K562 (cell line): ENCODE data around the gene HFE. TPM values are rescaled to one million over a fixed set of nuclear protein-coding genes. Genes with fewer than 3 reads are reported as not detected.

Experiments
- BRF1 ChIP-seq: IDR thresholded peaks from 3 replicates; pipeline ENCODE4 v1.6.1; 2011; ENCODE audit warnings: borderline replicate concordance, mild to moderate bottlenecking; ENCODE audit not compliant: insufficient read length; ENCODE audit errors: extremely low read depth
- CHD2 ChIP-seq: IDR thresholded peaks from 2 replicates; pipeline ENCODE4 v1.6.1; 2011; ENCODE audit warnings: low read depth, low read length
- E2F8 ChIP-seq: fragments of 450-650 bp; IDR thresholded peaks from 2 replicates; pipeline ENCODE4 v1.7.1; 2018; ENCODE audit warnings: mild to moderate bottlenecking, low read depth; ENCODE audit not compliant: partially characterized antibody
- ELF1 ChIP-seq: fragments of 200-800 bp; sonication (Bioruptor generic); IDR thresholded peaks from 2 replicates; pipeline ENCODE4 v1.6.1; 2016; ENCODE audit warnings: missing genetic modification characterization, missing compliant biosample characterization
- ERF ChIP-seq: fragments of 450-650 bp; formaldehyde crosslinking; IDR thresholded peaks from 2 replicates; pipeline ENCODE4 v1.4.0; 2020; ENCODE audit warnings: mild to moderate bottlenecking, mixed read lengths
- HMGN3 ChIP-seq: IDR thresholded peaks from 2 replicates; pipeline ENCODE4 v1.6.1; 2011; ENCODE audit warnings: borderline replicate concordance, low read depth, mild to moderate bottlenecking, mixed read lengths, low read length; ENCODE audit not compliant: insufficient read length; ENCODE audit errors: extremely low read depth
- HNRNPH1 ChIP-seq: fragments of 200-400 bp; formaldehyde crosslinking; optimal IDR thresholded peaks from 2 replicates; pipeline ENCODE3; 2017; ENCODE audit warnings: low read depth, mild to moderate bottlenecking, low read length, moderate library complexity
- MYNN ChIP-seq, 2 experiments: sonication (generic); formaldehyde crosslinking in 1 of 2; IDR thresholded peaks; 2 replicates each; pipeline versions ENCODE4 v1.5.0 to v1.6.1; 2016 to 2020; ENCODE audit warnings: antibody characterized with exemption in 1 of 2, missing genetic modification reagents in 1 of 2
- NUFIP1 ChIP-seq: fragments of 450-650 bp; IDR thresholded peaks from 2 replicates; pipeline ENCODE4 v1.6.1; 2018; ENCODE audit not compliant: partially characterized antibody
- POLR2AphosphoS2 ChIP-seq: IDR thresholded peaks from 2 replicates; pipeline ENCODE4 v1.6.1; 2012; ENCODE audit warnings: low read length, improper control_type of control experiment
- POLR2AphosphoS5 ChIP-seq: IDR thresholded peaks from 2 replicates; pipeline ENCODE4 v1.6.1; 2011; ENCODE audit warnings: mild to moderate bottlenecking, low read depth, low read length, moderate library complexity; ENCODE audit not compliant: control insufficient read depth, insufficient read depth
- SIRT6 ChIP-seq: IDR thresholded peaks from one replicate; pipeline ENCODE4 v1.6.1; 2012; ENCODE audit warnings: low read depth, mild to moderate bottlenecking, control low read depth, inconsistent platforms, low read length, moderate library complexity
- SREBF1 ChIP-seq: fragments of 150-350 bp; IDR thresholded peaks from 2 replicates; pipeline ENCODE4 v1.6.1; 2014; ENCODE audit warnings: antibody characterized with exemption, low read depth, low read length, borderline replicate concordance
- SUPT5H ChIP-seq: fragments of 450-650 bp; IDR thresholded peaks from 2 replicates; pipeline ENCODE4 v1.6.1; 2016
- USF1 ChIP-seq: sonication (generic); formaldehyde crosslinking; IDR thresholded peaks from 2 replicates; pipeline ENCODE4 v1.9.0; 2022; ENCODE audit warnings: mild to moderate bottlenecking, missing genetic modification reagents
- ZBTB17 ChIP-seq: fragments of 450-650 bp; formaldehyde crosslinking; IDR thresholded peaks from 2 replicates; pipeline ENCODE4 v1.4.0; 2020; ENCODE audit warnings: mild to moderate bottlenecking
- ZBTB33 ChIP-seq: sonication (generic); formaldehyde crosslinking; IDR thresholded peaks from 2 replicates; pipeline ENCODE4 v1.8.1; 2023; ENCODE audit warnings: mild to moderate bottlenecking, missing genetic modification reagents
- ZBTB49 ChIP-seq: sonication (generic); formaldehyde crosslinking; IDR thresholded peaks from 2 replicates; pipeline ENCODE4 v1.8.0; 2022; ENCODE audit warnings: missing genetic modification reagents, mild to moderate bottlenecking, borderline replicate concordance
- ZBTB8A ChIP-seq: fragments of 450-650 bp; IDR thresholded peaks from 2 replicates; pipeline ENCODE4 v1.6.1; 2018; ENCODE audit warnings: mild to moderate bottlenecking, moderate library complexity; ENCODE audit not compliant: partially characterized antibody
- ZNF212 ChIP-seq: fragments of 450-650 bp; formaldehyde crosslinking; IDR thresholded peaks from 2 replicates; pipeline ENCODE4 v1.4.0; 2020; ENCODE audit warnings: mild to moderate bottlenecking
- polyA plus RNA-seq, 8 experiments: library from polyadenylated mRNA; depleted of rRNA in 4 of 8; stranded (reverse) in 5 of 8; unstranded in 3 of 8; fragments of >200 nt; fragmentation: Nextera tagmentation in 2 of 8; fragmentation: Illumina TruSeq in 1 of 8; extraction: Ambion mirVana in 2 of 8; extraction: Trizol in 1 of 8; gene quantifications; 2 replicates each; pipeline versions ENCODE4 v1.2.1 to v1.2.3, GENCODE V29; 2011 to 2014; ENCODE audit warnings: inconsistent platforms in 1 of 8, missing spikeins in 1 of 8
- total RNA-seq, 7 experiments: library from RNA; depleted of rRNA in 6 of 7; stranded (reverse); fragments of >200 nt in 6 of 7; fragmentation: Illumina TruSeq in 2 of 7; extraction: Trizol in 2 of 7; gene quantifications; 2 replicates each; pipeline versions ENCODE4 v1.2.1 to v1.2.3, GENCODE V29; 2011 to 2021; ENCODE audit warnings: low replicate concordance in 1 of 7

HFE gene
- total and polyA plus RNA-seq, 9 of the 15 experiments (the other 6 are each of a cell fraction or from before 2014, with no cell fraction given): 0.14 to 1.2 (median 0.76) TPM

GRCh38 chr6:26140254-26140966 is 53.2 kb downstream of the HFE start (continued):
- TF ChIP-seq ZBTB33 (CRISPR knock-in tag): no peak
- TF ChIP-seq ELF1 (tag): no peak
- TF ChIP-seq SUPT5H: 0 out of 2 replicates have a peak, but pooled peaks have one; percentile 50
- TF ChIP-seq MYNN (IDR thresholded peaks at IDR 0.05): peak; percentile 41; the same call in 1 of the 2 replicates
- no peak for TF ChIP-seq MYNN (CRISPR knock-in tag; IDR thresholded peaks at IDR 0.05)
- TF ChIP-seq CHD2: peak; percentile 36; the same call in 1 of the 2 replicates
- peak; percentile 24 for TF ChIP-seq HMGN3
- TF ChIP-seq POLR2AphosphoS5: peak; percentile 79; the same call in 1 of the 2 replicates
- peak; percentile 51 for TF ChIP-seq ZBTB17 (CRISPR knock-in tag)
- no peak for TF ChIP-seq ZBTB49 (CRISPR knock-in tag)
- no peak for TF ChIP-seq SREBF1
- TF ChIP-seq ZBTB8A: no peak
- TF ChIP-seq HNRNPH1: no peak
- TF ChIP-seq E2F8: no peak
- TF ChIP-seq ZNF212 (CRISPR knock-in tag): 0 out of 2 replicates have a peak, but pooled peaks have one; percentile 17
- no peak for TF ChIP-seq SIRT6
- no peak for TF ChIP-seq NUFIP1
- TF ChIP-seq USF1 (CRISPR knock-in tag): no peak
- peak; percentile 77 for TF ChIP-seq ERF (CRISPR knock-in tag)
- TF ChIP-seq BRF1: no peak
- TF ChIP-seq POLR2AphosphoS2: peak; percentile 84
